Sigmoid colon (tissue), 3 donors: ENCODE measurements around the gene PRG2.

Experiments
- POLR2A ChIP-seq, 2 donors: fragments of 450-650 bp; IDR thresholded peaks; one replicate each; pipeline ENCODE4 v1.6.1; 2016; ENCODE audit warnings: antibody characterized with exemption in 2 of 2, mild to moderate bottlenecking in 2 of 2, moderate library complexity in 2 of 2
- TF ChIP-seq, protein P1 (sequence below), 4 experiments: fragments of 450-650 bp in 3 of 4; fragments of 200-600 bp in 1 of 4; IDR thresholded peaks; one replicate each; pipeline ENCODE4 v1.5.1; 2016 to 2019; ENCODE audit warnings: antibody characterized with exemption in 4 of 4, mild to moderate bottlenecking in 3 of 4, moderate library complexity in 2 of 4

DNA sequence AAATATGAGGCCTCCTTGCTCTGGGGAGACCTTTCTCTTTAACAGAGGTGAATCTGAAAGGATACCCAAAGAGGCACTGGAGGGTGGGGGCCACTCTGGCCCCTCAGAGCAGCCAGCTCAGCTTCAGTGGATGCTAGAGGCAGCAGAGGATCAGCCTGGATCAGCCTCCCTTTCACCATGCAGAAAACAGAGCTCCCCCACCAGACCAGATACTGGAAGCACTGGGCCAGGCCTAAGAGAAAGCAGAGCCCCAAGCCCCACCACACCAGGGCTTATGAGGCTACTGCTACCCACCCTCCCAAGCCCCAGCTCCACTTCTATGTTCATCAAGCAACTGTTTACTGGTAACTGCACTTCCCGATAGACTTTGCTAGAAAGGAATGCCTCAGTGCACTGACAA is 40.5 kb upstream of the PRG2 start:
- TF ChIP-seq, protein P1, sequence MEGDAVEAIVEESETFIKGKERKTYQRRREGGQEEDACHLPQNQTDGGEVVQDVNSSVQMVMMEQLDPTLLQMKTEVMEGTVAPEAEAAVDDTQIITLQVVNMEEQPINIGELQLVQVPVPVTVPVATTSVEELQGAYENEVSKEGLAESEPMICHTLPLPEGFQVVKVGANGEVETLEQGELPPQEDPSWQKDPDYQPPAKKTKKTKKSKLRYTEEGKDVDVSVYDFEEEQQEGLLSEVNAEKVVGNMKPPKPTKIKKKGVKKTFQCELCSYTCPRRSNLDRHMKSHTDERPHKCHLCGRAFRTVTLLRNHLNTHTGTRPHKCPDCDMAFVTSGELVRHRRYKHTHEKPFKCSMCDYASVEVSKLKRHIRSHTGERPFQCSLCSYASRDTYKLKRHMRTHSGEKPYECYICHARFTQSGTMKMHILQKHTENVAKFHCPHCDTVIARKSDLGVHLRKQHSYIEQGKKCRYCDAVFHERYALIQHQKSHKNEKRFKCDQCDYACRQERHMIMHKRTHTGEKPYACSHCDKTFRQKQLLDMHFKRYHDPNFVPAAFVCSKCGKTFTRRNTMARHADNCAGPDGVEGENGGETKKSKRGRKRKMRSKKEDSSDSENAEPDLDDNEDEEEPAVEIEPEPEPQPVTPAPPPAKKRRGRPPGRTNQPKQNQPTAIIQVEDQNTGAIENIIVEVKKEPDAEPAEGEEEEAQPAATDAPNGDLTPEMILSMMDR (IDR thresholded peaks at IDR 0.05): no peak
- no peak for TF ChIP-seq POLR2A (IDR thresholded peaks at IDR 0.05)
